Gastroesophageal sphincter (tissue), 4 donors: Measurements from ENCODE around the gene SIGLEC15. TPM values are rescaled to one million over a fixed set of nuclear protein-coding genes. Genes with fewer than 3 reads are reported as not detected.
"Not testable (repeated sequence)": the region's sequence is repeated elsewhere in the genome, so short reads cannot be mapped to it uniquely, and the experiment has no call there.

Experiments used
- ATAC-seq: fragments of 150-250 bp; one replicate; pipeline ENCODE4 v1.9.1; 2016; ENCODE audit warnings: mild to moderate bottlenecking, moderate library complexity
- H3K27ac ChIP-seq, 4 donors: fragments of 200-600 bp; sonication (generic) in 3 of 4; 1 replicate in 3 of 4; 2 replicates in 1 of 4; pipeline ENCODE4 v1.5.1; 2016 to 2019
- H3K27me3 ChIP-seq: fragments of 200-600 bp; sonication (generic); one replicate; pipeline ENCODE4 v1.5.1; 2019
- H3K36me3 ChIP-seq, 2 donors: fragments of 200-600 bp; sonication (generic); one replicate each; pipeline ENCODE4 v1.5.1; 2019; ENCODE audit warnings: control low read depth in 1 of 2
- H3K4me1 ChIP-seq, 3 donors: fragments of 200-600 bp; sonication (generic); 1 replicate in 2 of 3; 2 replicates in 1 of 3; pipeline ENCODE4 v1.5.1; 2016 to 2019; ENCODE audit warnings: control low read depth in 2 of 3
- H3K4me3 ChIP-seq, 2 donors: fragments of 200-600 bp; sonication (generic); one replicate each; pipeline ENCODE4 v1.5.1; 2019; ENCODE audit warnings: mild to moderate bottlenecking in 1 of 2, moderate library complexity in 1 of 2
- H3K9me3 ChIP-seq, 3 donors: fragments of 200-600 bp; sonication (generic); one replicate each; pipeline ENCODE4 v1.5.1; 2017 to 2019; ENCODE audit warnings: control low read depth in 2 of 3
- CTCF ChIP-seq, 4 experiments: fragments of 200-600 bp in 2 of 4; fragments of 450-650 bp in 2 of 4; sonication (generic) in 1 of 4; IDR thresholded peaks; one replicate each; pipeline ENCODE4 v1.5.1; 2017 to 2019; ENCODE audit warnings: antibody characterized with exemption in 4 of 4, mild to moderate bottlenecking in 2 of 4, moderate library complexity in 2 of 4
- EP300 ChIP-seq: sonication (generic); formaldehyde crosslinking; IDR thresholded peaks from one replicate; pipeline ENCODE4 v1.6.1; 2017; ENCODE audit warnings: antibody characterized with exemption, mild to moderate bottlenecking
- POLR2A ChIP-seq, 2 donors: fragments of 450-650 bp; IDR thresholded peaks; one replicate each; pipeline ENCODE4 v1.6.1; 2017; ENCODE audit warnings: antibody characterized with exemption in 2 of 2, mild to moderate bottlenecking in 2 of 2, moderate library complexity in 1 of 2
- POLR2AphosphoS5 ChIP-seq: sonication (generic); formaldehyde crosslinking; IDR thresholded peaks from one replicate; pipeline ENCODE4 v1.6.1; 2017; ENCODE audit warnings: antibody characterized with exemption
- WGBS, 2 donors: methylation state at CpG; one replicate each; pipeline ENCODE4 v1.1.5; 2018; ENCODE audit warnings: low coverage in 1 of 2; 5-methylcytosine and 5-hydroxymethylcytosine counted together
- total RNA-seq, 4 donors: library from RNA; depleted of rRNA; stranded (reverse); fragments of >200 nt; gene quantifications; one replicate each; pipeline ENCODE4 v1.1.0, GENCODE V29; 2016

The SIGLEC15 gene
- total RNA-seq, 4 donors from 2014 or later = 0.52 TPM; not detected in 3

- Histone ChIP-seq H3K9me3 (no peaks in the 10 kb centered on the region), H3K4me1 (no peaks in the 10 kb centered on the region), H3K4me3 (no peak overlapping the region), H3K27me3 (peaks cover 4% of the 10 kb centered on the region), H3K27ac (no peak overlapping the region), H3K36me3 (peaks cover 0 to 16% of the 10 kb centered on the region in 2 donors)
- ATAC-seq = no peak
- TF ChIP-seq POLR2AphosphoS5 = no peak
- no peak for TF ChIP-seq POLR2A (IDR thresholded peaks at IDR 0.05)
- TF ChIP-seq CTCF (IDR thresholded peaks at IDR 0.05) = no peak
- TF ChIP-seq EP300 = no peak
- 85% methylated on average over 2 to 5 of the region's 7 CpGs for WGBS, 2 donors
Observed at GRCh38 chr18:45844938-45845337, 19.5 kb downstream of the SIGLEC15 start.

GRCh38 chr18:45845410-45845809 is 19.9 kb downstream of the SIGLEC15 start:
- H3K36me3 ChIP-seq = peaks cover 0 to 21% of the 10 kb centered on the region in 2 donors
- no peak overlapping the region for H3K4me3 ChIP-seq
- no peak for ATAC-seq
- no peak overlapping the region for H3K27ac ChIP-seq
- 79% methylated on average over 5 of the region's 8 CpGs; no CpG with 5 or more reads in 1 of the 2 donors for WGBS, 2 donors
- H3K9me3 ChIP-seq = no peaks in the 10 kb centered on the region
- TF ChIP-seq POLR2A (IDR thresholded peaks at IDR 0.05) (no peak), POLR2AphosphoS5 (no peak), EP300 (no peak), CTCF (IDR thresholded peaks at IDR 0.05) (no peak)
- no peaks in the 10 kb centered on the region for H3K4me1 ChIP-seq
- no peaks in the 10 kb centered on the region for H3K27me3 ChIP-seq

- Histone ChIP-seq H3K9me3 (no peaks in the 10 kb centered on the region), H3K27me3 (no peaks in the 10 kb centered on the region), H3K36me3 (peaks cover 0 to 30% of the 10 kb centered on the region in 2 donors), H3K27ac (no peak overlapping the region), H3K4me1 (peaks cover 0 to 13% (median 6%) of the 10 kb centered on the region in 3 donors), H3K4me3 (no peak overlapping the region)
- ATAC-seq = no peak
- whole genome bisulfite sequencing, 2 donors = 43 to 61% methylated on average over 2 to 3 of the region's 3 CpGs
- TF ChIP-seq POLR2AphosphoS5 = no peak
- TF ChIP-seq POLR2A (IDR thresholded peaks at IDR 0.05) = no peak
- no peak for TF ChIP-seq CTCF (IDR thresholded peaks at IDR 0.05)
- no peak for TF ChIP-seq EP300
Observed at GRCh38 chr18:45847119-45847518, 21.6 kb downstream of the SIGLEC15 start.

GRCh38 chr18:45848643-45849042 is 23.2 kb downstream of the SIGLEC15 start:
- Histone ChIP-seq H3K4me1 (peaks cover 0 to 13% (median 6%) of the 10 kb centered on the region in 3 donors), H3K36me3 (peaks cover 0 to 46% of the 10 kb centered on the region in 2 donors)
- not testable (repeated sequence) for H3K27me3 ChIP-seq, H3K27ac ChIP-seq, ATAC-seq, H3K9me3 ChIP-seq, H3K4me3 ChIP-seq
- 90% methylated on average over 2 of the region's 13 CpGs; no CpG with 5 or more reads in 1 of the 2 donors for WGBS, 2 donors

- Histone ChIP-seq H3K27ac (no peak overlapping the region), H3K36me3 (peaks cover 0 to 54% of the 10 kb centered on the region in 2 donors), H3K9me3 (no peaks in the 10 kb centered on the region), H3K4me1 (peaks cover 0 to 13% (median 6%) of the 10 kb centered on the region in 3 donors), H3K27me3 (no peaks in the 10 kb centered on the region), H3K4me3 (no peak overlapping the region)
- no peak for ATAC-seq
- 79 to 89% methylated on average over 6 to 7 of the region's 7 CpGs for WGBS, 2 donors
- TF ChIP-seq CTCF (IDR thresholded peaks at IDR 0.05) (no peak), POLR2A (IDR thresholded peaks at IDR 0.05) (no peak), EP300 (no peak), POLR2AphosphoS5 (no peak)
Observed at GRCh38 chr18:45849529-45849928, 24.1 kb downstream of the SIGLEC15 start.
